ENCODE data around the gene ZNF501.

Gene ZNF501

GRCh38 chr3:44729384-44729910 is at the start of gene ZNF501:
Gene ZNF501, plus strand, starts transcription at chr3:44729635. Its CDS starts 4,787 bp downstream, at chr3:44734422.
- peak; percentile 78 for DNase-seq

- no peak for DNase-seq
Observed at GRCh38 chr3:44680921-44681455, 48.4 kb upstream of the ZNF501 start.

GRCh38 chr3:44682182-44682896 is 47.1 kb upstream of the ZNF501 start:
- no peak for DNase-seq

- no peak for DNase-seq
Observed at GRCh38 chr3:44685128-44685800, 44.2 kb upstream of the ZNF501 start.

GRCh38 chr3:44687898-44688297 is 41.5 kb upstream of the ZNF501 start:
- no peak for DNase-seq

- DNase-seq = peak; percentile 69
Observed at GRCh38 chr3:44712455-44713075, 16.9 kb upstream of the ZNF501 start, which contains the start of gene ZNF502. Gene ZNF502, plus strand, starts transcription at chr3:44712660. Its CDS starts 7,602 bp downstream, at chr3:44720262.

- no peak for DNase-seq
Observed at GRCh38 chr3:44721231-44722102, 8.0 kb upstream of the ZNF501 start.

GRCh38 chr3:44722103-44722401 is 7.4 kb upstream of the ZNF501 start:
- no peak for DNase-seq

- no peak for DNase-seq
Observed at GRCh38 chr3:44734646-44735168, 5.3 kb downstream of the ZNF501 start.

- DNase-seq = no peak
Observed at GRCh38 chr3:44761101-44761423, 31.6 kb downstream of the ZNF501 start.

GRCh38 chr3:44761424-44762169 is 32.2 kb downstream of the ZNF501 start, which contains the start of the genes KIAA1143 and KIF15:
Gene KIAA1143, minus strand, starts transcription at chr3:44761619. Its CDS starts 17 bp downstream, at chr3:44761602.
Gene KIF15, plus strand, starts transcription at chr3:44761794. Its CDS starts 72 bp downstream, at chr3:44761866.
- peak; percentile 96 for DNase-seq

- peak; percentile 22 for DNase-seq
Observed at GRCh38 chr3:44762170-44762677, 32.8 kb downstream of the ZNF501 start.

- DNase-seq = no peak
Observed at GRCh38 chr3:44762690-44763089, 33.3 kb downstream of the ZNF501 start.

GRCh38 chr3:44764248-44764647 is 34.8 kb downstream of the ZNF501 start:
- no peak for DNase-seq

- no peak for DNase-seq
Observed at GRCh38 chr3:44771424-44772098, 42.1 kb downstream of the ZNF501 start.

- no peak for DNase-seq
Observed at GRCh38 chr3:44772099-44772442, 42.6 kb downstream of the ZNF501 start.

GRCh38 chr3:44782891-44783290 is 53.5 kb downstream of the ZNF501 start:
- DNase-seq = no peak
